SK-N-MC (cell line): ENCODE results near the gene USP10.
"Not testable (repeated sequence)": the region's sequence is repeated elsewhere in the genome, so short reads cannot be mapped to it uniquely, and the experiment has no call there.

Source experiments
- DNase-seq: peaks from one replicate; pipeline ENCODE4 v3.0.0-alpha.2; 2011; ENCODE audit warnings: low read depth, low spot score
- H3K27ac ChIP-seq: fragments of 200-600 bp; sonication (generic); 2 replicates; pipeline ENCODE4 v1.5.1; 2016; ENCODE audit warnings: mixed run types
- H3K36me3 ChIP-seq: fragments of 200-600 bp; sonication (generic); 2 replicates; pipeline ENCODE4 v1.6.1; 2017; ENCODE audit warnings: antibody characterized with exemption, low read length, mixed read lengths; ENCODE audit not compliant: insufficient read depth
- H3K4me3 ChIP-seq: fragments of 200-600 bp; sonication (generic); 2 replicates; pipeline ENCODE4 v1.5.1; 2016
- H3K9ac ChIP-seq: fragments of 200-600 bp; sonication (generic); 2 replicates; pipeline ENCODE4 v1.8.0; 2017; ENCODE audit warnings: mixed run types, mixed read lengths; ENCODE audit not compliant: insufficient read length
- H3K9me3 ChIP-seq: fragments of 200-600 bp; sonication (generic); 2 replicates; pipeline ENCODE4 v1.6.1; 2017; ENCODE audit warnings: low read depth, mild to moderate bottlenecking, antibody characterized with exemption, low read length, moderate library complexity, mixed read lengths
- EZH2 ChIP-seq: fragments of 200-600 bp; sonication (generic); IDR thresholded peaks from one replicate; pipeline ENCODE4 v1.6.1; 2017; ENCODE audit warnings: antibody characterized with exemption
- FOXP2 ChIP-seq: optimal IDR thresholded peaks from 2 replicates; pipeline ENCODE3; 2011; ENCODE audit warnings: mild to moderate bottlenecking, moderate library complexity; ENCODE audit not compliant: insufficient read depth; ENCODE audit errors: extremely low read length, control extremely low read depth
- POLR2AphosphoS5 ChIP-seq: IDR thresholded peaks from 2 replicates; pipeline ENCODE4 v1.6.1; 2012; ENCODE audit warnings: mild to moderate bottlenecking, low read depth, low read length, borderline replicate concordance

USP10 gene

GRCh38 chr16:84746875-84747274, 47.1 kb downstream of the USP10 start:
- Histone ChIP-seq H3K4me3 (no peak overlapping the region), H3K9ac (no peak overlapping the region), H3K36me3 (peaks cover 9% of the 10 kb centered on the region; the same call in 1 of the 2 replicates), H3K9me3 (no peaks in the 10 kb centered on the region), H3K27ac (no peak overlapping the region)
- no peak for TF ChIP-seq POLR2AphosphoS5
- TF ChIP-seq EZH2: no peak
- TF ChIP-seq FOXP2: no peak
- DNase-seq: no peak

- not testable (repeated sequence) for H3K36me3 ChIP-seq, H3K4me3 ChIP-seq
These were observed 48.4 kb downstream of the USP10 start for GRCh38 chr16:84748247-84748646.

GRCh38 chr16:84749072-84749471, 49.3 kb downstream of the USP10 start:
- DNase-seq: no peak
- Histone ChIP-seq H3K36me3 (peaks cover 9% of the 10 kb centered on the region; the same call in 1 of the 2 replicates), H3K9me3 (no peaks in the 10 kb centered on the region), H3K9ac (no peak overlapping the region), H3K27ac (no peak overlapping the region), H3K4me3 (no peak overlapping the region)
- TF ChIP-seq FOXP2 (no peak), POLR2AphosphoS5 (no peak), EZH2 (no peak)

More at GRCh38 chr16:84748247-84748646, 48.4 kb downstream of the USP10 start:
- H3K27ac ChIP-seq, DNase-seq, H3K9ac ChIP-seq, H3K9me3 ChIP-seq: not testable (repeated sequence)

- no peak for DNase-seq
- Histone ChIP-seq H3K36me3 (peaks cover 9% of the 10 kb centered on the region; the same call in 1 of the 2 replicates), H3K27ac (no peak overlapping the region), H3K4me3 (no peak overlapping the region), H3K9ac (no peak overlapping the region), H3K9me3 (no peaks in the 10 kb centered on the region)
- TF ChIP-seq EZH2 (no peak), FOXP2 (no peak), POLR2AphosphoS5 (no peak)
These were observed 50.0 kb downstream of the USP10 start for GRCh38 chr16:84749815-84750214.

- TF ChIP-seq FOXP2 (no peak), POLR2AphosphoS5 (no peak), EZH2 (no peak)
- H3K36me3 ChIP-seq: peaks cover 10% of the 10 kb centered on the region; the same call in 1 of the 2 replicates
- no peaks in the 10 kb centered on the region for H3K9me3 ChIP-seq
- no peak overlapping the region for H3K9ac ChIP-seq
- H3K27ac ChIP-seq: no peak overlapping the region
- H3K4me3 ChIP-seq: no peak overlapping the region
- no peak for DNase-seq
These were observed 50.8 kb downstream of the USP10 start for GRCh38 chr16:84750575-84750974.

GRCh38 chr16:84751241-84751640, 51.4 kb downstream of the USP10 start:
- Histone ChIP-seq H3K9me3 (no peaks in the 10 kb centered on the region), H3K4me3 (no peak overlapping the region)
- TF ChIP-seq POLR2AphosphoS5 (no peak), FOXP2 (no peak), EZH2 (no peak)

GRCh38 chr16:84751947-84752346, 52.1 kb downstream of the USP10 start:
- DNase-seq: no peak
- TF ChIP-seq POLR2AphosphoS5 (no peak), FOXP2 (no peak), EZH2 (no peak)
- no peak overlapping the region for H3K4me3 ChIP-seq
- no peak overlapping the region; the same call in 1 of the 2 replicates for H3K27ac ChIP-seq
- H3K9ac ChIP-seq: no peak overlapping the region
- H3K9me3 ChIP-seq: no peaks in the 10 kb centered on the region
- peaks cover 4% of the 10 kb centered on the region; the same call in 1 of the 2 replicates for H3K36me3 ChIP-seq

More at GRCh38 chr16:84751241-84751640, 51.4 kb downstream of the USP10 start:
- DNase-seq: no peak
- no peak overlapping the region for H3K27ac ChIP-seq
- no peak overlapping the region for H3K9ac ChIP-seq
- peaks cover 6% of the 10 kb centered on the region; the same call in 1 of the 2 replicates for H3K36me3 ChIP-seq

- H3K4me3 ChIP-seq: no peak overlapping the region
- peaks cover 4% of the 10 kb centered on the region; the same call in 1 of the 2 replicates for H3K36me3 ChIP-seq
- TF ChIP-seq FOXP2 (no peak), EZH2 (no peak), POLR2AphosphoS5 (no peak)
- H3K9ac ChIP-seq: no peak overlapping the region
- no peak for DNase-seq
- no peaks in the 10 kb centered on the region for H3K9me3 ChIP-seq
- no peak overlapping the region for H3K27ac ChIP-seq
These were observed 52.8 kb downstream of the USP10 start for GRCh38 chr16:84752600-84752999.
